Gastrocnemius medialis (tissue), 4 donors: ENCODE results near the gene EXOSC3. TPM values are rescaled to one million over a fixed set of nuclear protein-coding genes. Genes with fewer than 3 reads are reported as not detected.

Source experiments
- ATAC-seq, 2 donors: fragments of 150-250 bp; one replicate each; pipeline ENCODE4 v1.9.1; 2016
- DNase-seq, 2 donors: peaks; one replicate each; pipeline ENCODE4 v3.0.0-alpha.2; 2019
- H3K27ac ChIP-seq, 4 donors: fragments of 200-600 bp; sonication (generic); 1 replicate in 1 of 4; 2 replicates in 3 of 4; pipeline ENCODE4 v1.5.1; 2016 to 2018; ENCODE audit warnings: mild to moderate bottlenecking in 2 of 4, moderate library complexity in 1 of 4
- H3K27me3 ChIP-seq, 3 donors: fragments of 200-600 bp; sonication (generic) in 2 of 3; 1 replicate in 1 of 3; 2 replicates in 2 of 3; pipeline versions ENCODE4 v1.5.1 to v1.6.0; 2016 to 2019; ENCODE audit warnings: mild to moderate bottlenecking in 1 of 3, moderate library complexity in 1 of 3
- H3K36me3 ChIP-seq, 2 donors: fragments of 200-600 bp; sonication (generic) in 1 of 2; one replicate each; pipeline ENCODE4 v1.5.1; 2017 to 2018
- H3K4me1 ChIP-seq, 2 donors: fragments of 200-600 bp; sonication (generic) in 1 of 2; one replicate each; pipeline ENCODE4 v1.5.1; 2016 to 2017; ENCODE audit warnings: mild to moderate bottlenecking in 2 of 2
- H3K4me3 ChIP-seq, 4 donors: fragments of 200-600 bp; sonication (generic) in 3 of 4; 1 replicate in 1 of 4; 2 replicates in 3 of 4; pipeline ENCODE4 v1.5.1; 2016 to 2019; ENCODE audit warnings: mild to moderate bottlenecking in 2 of 4
- H3K9me3 ChIP-seq, 3 donors: fragments of 200-600 bp; sonication (generic) in 2 of 3; 1 replicate in 1 of 3; 2 replicates in 2 of 3; pipeline ENCODE4 v1.5.1; 2016 to 2019
- CTCF ChIP-seq, 5 experiments: fragments of 450-650 bp in 3 of 5; fragments of 200-600 bp in 2 of 5; sonication (generic) in 2 of 5; IDR thresholded peaks in 4 of 5; conservative IDR thresholded peaks in 1 of 5; 1 replicate in 4 of 5; 2 replicates in 1 of 5; pipeline ENCODE4 v1.5.1; 2016 to 2019; ENCODE audit warnings: antibody characterized with exemption in 5 of 5, mild to moderate bottlenecking in 3 of 5, moderate library complexity in 3 of 5
- POLR2A ChIP-seq, 2 donors: fragments of 450-650 bp; IDR thresholded peaks; one replicate each; pipeline ENCODE4 v1.6.1; 2017; ENCODE audit warnings: antibody characterized with exemption in 2 of 2, mild to moderate bottlenecking in 2 of 2, moderate library complexity in 2 of 2
- in situ Hi-C, 4 donors: fragments of 200-750 bp; cut with MboI; loops; one replicate each; pipeline versions ENCODE4 v1.15.0 to v1.8.0; 2017; ENCODE audit warnings: low sequenced_read_pairs in 4 of 4
- intact Hi-C: fragments of 100-400 bp; cut with DNase I; formaldehyde crosslinking; loops from one replicate; pipeline ENCODE4 v1.15.1; 2023; ENCODE audit warnings: low total_unique reads
- total RNA-seq, 4 donors: library from RNA; depleted of rRNA; stranded (reverse); fragments of >200 nt; gene quantifications; one replicate each; pipeline versions ENCODE4 v1.1.0 to v1.2.3, GENCODE V29; 2016

Gene EXOSC3
- total RNA-seq, 4 donors from 2014 or later: 15.6 to 46.7 (median 17.8) TPM

GRCh38 chr9:37784291-37784615 is 611 bp downstream of the EXOSC3 start:
- ATAC-seq (no peak), DNase-seq (no peak)
- Histone ChIP-seq H3K27me3 (peaks cover 0 to 11% (median 0%) of the 10 kb centered on the region in 3 donors), H3K9me3 (no peaks in the 10 kb centered on the region), H3K36me3 (peaks cover 0 to 46% of the 10 kb centered on the region in 2 donors), H3K27ac (peak overlapping the region; percentile 77 to 89 (median 81)), H3K4me1 (peaks cover 15% of the 10 kb centered on the region in 2 donors), H3K4me3 (peak overlapping the region; percentile 87 to 95 (median 94))
- intact Hi-C loops: loop anchor here (2.0 to 10.0 kb wide), 2 partner anchors 31 to 209 kb away; partner anchors contain the start of genes FBXO10 and TRMT10B
- in situ Hi-C loops: loop anchor here (10.0 to 25.0 kb wide), 4 partner anchors 103 to 199 kb away; partner anchors contain the start of genes FBXO10 (in 3 of the 4) and TOMM5 (in 3 of the 4)
- TF ChIP-seq POLR2A (IDR thresholded peaks at IDR 0.05) (no peak), CTCF (IDR thresholded peaks at IDR 0.05 in 4 of 5, conservative IDR thresholded peaks at IDR 0.05 in 1 of 5) (no peak)

- intact Hi-C loops: no loop called here
- Histone ChIP-seq H3K27me3 (no peaks in the 10 kb centered on the region), H3K4me1 (peaks cover under 1 to 2% of the 10 kb centered on the region in 2 donors), H3K9me3 (no peaks in the 10 kb centered on the region), H3K4me3 (no peak overlapping the region), H3K27ac (no peak overlapping the region), H3K36me3 (peaks cover 0 to 64% of the 10 kb centered on the region in 2 donors)
- in situ Hi-C loops: loop anchor here in 3 of 4 donors (25.0 kb wide), 2 partner anchors 109 to 191 kb away; partner anchors contain the start of genes FBXO10 (in 3 of the 3) and TOMM5 (in 3 of the 3)
- DNase-seq (no peak), ATAC-seq (no peak)
- no peak for TF ChIP-seq POLR2A (IDR thresholded peaks at IDR 0.05)
- no peak for TF ChIP-seq CTCF (IDR thresholded peaks at IDR 0.05 in 4 of 5, conservative IDR thresholded peaks at IDR 0.05 in 1 of 5)
Measured at GRCh38 chr9:37778534-37778933, 6.3 kb downstream of the EXOSC3 start.

- TF ChIP-seq POLR2A (IDR thresholded peaks at IDR 0.05) (no peak), CTCF (IDR thresholded peaks at IDR 0.05 in 4 of 5, conservative IDR thresholded peaks at IDR 0.05 in 1 of 5) (no peak)
- in situ Hi-C loops (loop anchor here in 3 of 4 donors (25.0 kb wide), 2 partner anchors 111 to 189 kb away; partner anchors contain the start of genes FBXO10 (in 3 of the 3) and TOMM5 (in 3 of the 3)), intact Hi-C loops (no loop called here)
- Histone ChIP-seq H3K27ac (no peak overlapping the region), H3K9me3 (no peaks in the 10 kb centered on the region), H3K4me3 (no peak overlapping the region), H3K4me1 (no peaks in the 10 kb centered on the region), H3K27me3 (no peaks in the 10 kb centered on the region), H3K36me3 (peaks cover 0 to 59% of the 10 kb centered on the region in 2 donors)
- ATAC-seq: no peak
- no peak for DNase-seq
Measured at GRCh38 chr9:37776328-37776727, 8.5 kb downstream of the EXOSC3 start.

- Histone ChIP-seq H3K36me3 (peaks cover 0 to 59% of the 10 kb centered on the region in 2 donors), H3K9me3 (no peaks in the 10 kb centered on the region), H3K4me3 (no peak overlapping the region), H3K27me3 (no peaks in the 10 kb centered on the region), H3K4me1 (no peaks in the 10 kb centered on the region), H3K27ac (no peak overlapping the region)
- DNase-seq: no peak
- in situ Hi-C loops (loop anchor here in 3 of 4 donors (25.0 kb wide), 2 partner anchors 112 to 188 kb away; partner anchors contain the start of genes FBXO10 (in 3 of the 3) and TOMM5 (in 3 of the 3)), intact Hi-C loops (no loop called here)
- ATAC-seq: no peak
- no peak for TF ChIP-seq POLR2A (IDR thresholded peaks at IDR 0.05)
- no peak for TF ChIP-seq CTCF (IDR thresholded peaks at IDR 0.05 in 4 of 5, conservative IDR thresholded peaks at IDR 0.05 in 1 of 5)
Measured at GRCh38 chr9:37775216-37775919, 9.5 kb downstream of the EXOSC3 start.
